ENCODE measurements around the gene KLHL17. TPM values are rescaled to one million over a fixed set of nuclear protein-coding genes. Genes with fewer than 3 reads are reported as not detected.

Gene KLHL17
- total and polyA plus RNA-seq, 4 donors = 2.8 to 40.5 (median 15.0) TPM

DNA sequence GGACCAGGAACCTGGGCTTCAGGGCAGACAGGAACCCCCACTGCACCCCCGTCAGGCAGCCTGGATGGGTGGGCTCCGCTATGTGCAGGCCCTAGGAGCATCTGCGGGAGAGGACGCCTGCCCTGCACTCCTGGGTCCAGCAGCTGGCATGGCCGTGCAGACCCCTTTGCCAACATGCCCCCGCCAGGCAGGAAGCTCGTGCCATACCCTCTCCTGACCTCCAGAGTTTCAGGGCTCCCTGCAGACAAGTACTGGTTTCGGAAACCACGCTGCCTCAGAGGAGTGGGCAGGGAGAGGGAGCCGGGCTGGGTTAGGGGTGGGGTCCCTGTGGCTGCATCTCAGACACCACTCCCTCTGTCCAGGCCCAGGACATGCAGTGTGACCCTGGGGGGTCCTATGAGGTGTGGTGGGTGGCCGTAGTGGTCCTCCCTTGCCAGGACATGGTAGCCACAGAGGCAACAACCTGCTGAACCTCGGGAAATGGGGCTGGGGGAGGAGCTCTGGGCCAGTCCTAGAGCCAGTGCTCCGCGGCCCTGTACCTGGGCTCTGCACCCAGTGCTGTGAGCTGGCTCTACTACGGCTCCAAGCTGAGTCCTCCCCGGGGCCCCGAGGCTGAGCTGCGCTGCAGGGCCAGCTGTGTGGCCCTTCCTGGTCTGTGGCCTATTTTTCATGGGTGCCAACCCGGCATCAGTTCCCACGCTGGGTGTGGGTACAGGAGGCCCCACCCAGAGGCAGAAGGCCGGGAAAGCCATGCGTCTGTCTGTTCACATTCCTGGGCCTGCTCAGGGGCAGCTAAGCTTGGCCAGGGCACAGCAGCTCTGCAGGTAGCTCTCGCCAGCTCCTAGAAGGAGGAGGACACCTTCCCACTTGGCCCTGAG is 7.3 kb downstream of the KLHL17 start:
- Histone ChIP-seq H3K4me3 (ENCODE audit: low read length in 2 of 2) (no peak overlapping the region), H3K36me3 (ENCODE audit: control insufficient read depth in 1 of 2, insufficient read depth in 2 of 2, low read length in 1 of 2) (no peaks in the 10 kb centered on the region), H3K9me3 (ENCODE audit: control insufficient read depth, low read length) (no peaks in the 10 kb centered on the region), H3K4me1 (ENCODE audit: control insufficient read depth in 1 of 2, insufficient read depth in 2 of 2, low read length in 2 of 2) (no peaks in the 10 kb centered on the region), H3K27me3 (ENCODE audit: control insufficient read depth in 1 of 2, insufficient read depth in 2 of 2, low read length in 1 of 2) (no peaks in the 10 kb centered on the region), H3K27ac (ENCODE audit: low read depth in 1 of 2, low read length in 2 of 2) (no peak overlapping the region)
- WGBS, 2 donors = 61 to 64% methylated on average over 23 of the region's 23 CpGs
- ATAC-seq (ENCODE audit: low FRiP score) (no peak), DNase-seq (no peak)
- intact Hi-C loops (cut with DNase I) = no loop called here

DNA sequence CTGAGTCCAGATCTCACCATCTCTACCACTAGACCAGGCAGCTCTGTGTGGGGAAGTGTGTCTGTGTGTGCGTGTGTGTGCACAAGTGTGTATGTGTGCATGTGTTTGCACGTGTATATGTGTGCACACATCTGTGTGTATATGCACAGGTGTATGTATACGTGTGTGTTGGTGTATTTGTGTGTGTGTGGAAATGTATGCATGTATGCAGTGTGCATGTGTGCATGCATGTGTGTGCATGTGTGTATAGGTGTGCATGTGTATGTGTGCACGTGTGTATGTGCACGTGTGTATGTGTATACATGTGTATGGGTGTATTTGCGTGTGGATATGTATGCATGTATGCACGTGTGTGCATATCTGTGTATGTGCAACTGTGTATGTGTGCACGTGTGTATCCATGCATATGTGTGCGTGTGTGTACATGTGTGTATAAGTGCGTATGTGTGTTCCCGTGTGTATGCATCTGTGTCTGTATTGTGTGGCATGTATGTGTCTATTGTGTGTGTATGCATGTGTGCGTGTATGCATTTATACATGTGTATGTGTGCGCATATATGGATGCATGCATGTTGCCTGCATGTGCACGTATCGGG is 9.0 kb downstream of the KLHL17 start:
- H3K27ac ChIP-seq (ENCODE audit: low read depth in 1 of 2, low read length in 2 of 2) = no peak overlapping the region
- DNase-seq (no peak), ATAC-seq (ENCODE audit: low FRiP score) (no peak)
- intact Hi-C loops (cut with DNase I) = no loop called here
- no peaks in the 10 kb centered on the region for H3K9me3 ChIP-seq (ENCODE audit: control insufficient read depth, low read length)
- no peak overlapping the region for H3K4me3 ChIP-seq (ENCODE audit: low read length in 2 of 2)
- no peaks in the 10 kb centered on the region for H3K4me1 ChIP-seq (ENCODE audit: control insufficient read depth in 1 of 2, insufficient read depth in 2 of 2, low read length in 2 of 2)
- no peaks in the 10 kb centered on the region for H3K36me3 ChIP-seq (ENCODE audit: control insufficient read depth in 1 of 2, insufficient read depth in 2 of 2, low read length in 1 of 2)
- WGBS, 2 donors = 77 to 78% methylated on average over 15 of the region's 15 CpGs
- no peaks in the 10 kb centered on the region for H3K27me3 ChIP-seq (ENCODE audit: control insufficient read depth in 1 of 2, insufficient read depth in 2 of 2, low read length in 1 of 2)

DNA sequence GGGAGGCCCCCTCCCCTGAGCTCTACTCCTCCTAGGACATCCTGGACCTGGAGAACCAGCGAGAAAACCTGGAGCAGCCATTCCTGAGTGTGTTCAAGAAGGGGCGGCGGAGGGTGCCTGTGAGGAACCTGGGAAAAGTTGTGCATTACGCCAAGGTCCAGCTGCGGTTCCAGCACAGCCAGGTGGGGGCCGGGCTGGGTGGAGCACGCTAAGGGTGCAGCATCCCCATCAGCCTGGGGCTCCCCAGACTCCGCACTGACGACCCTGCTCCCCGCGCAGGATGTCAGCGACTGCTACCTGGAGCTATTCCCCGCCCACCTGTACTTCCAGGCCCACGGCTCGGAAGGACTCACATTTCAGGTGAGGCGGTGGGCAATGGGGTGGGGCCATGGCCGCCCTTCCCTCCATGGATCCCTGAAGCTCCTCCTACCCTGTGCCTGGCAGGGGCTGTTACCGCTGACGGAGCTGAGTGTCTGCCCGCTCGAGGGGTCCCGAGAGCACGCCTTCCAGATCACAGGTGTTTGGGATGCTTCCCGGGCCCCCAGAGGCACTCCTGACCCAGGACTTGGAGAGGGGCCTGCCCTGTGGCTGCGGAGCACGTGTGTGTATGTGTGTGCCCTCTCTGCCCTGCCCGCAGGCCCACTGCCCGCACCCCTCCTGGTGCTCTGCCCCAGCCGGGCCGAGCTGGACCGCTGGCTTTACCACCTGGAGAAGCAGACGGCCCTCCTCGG is 10.0 kb downstream of the KLHL17 start:
- H3K4me3 ChIP-seq (ENCODE audit: low read length in 2 of 2) = no peak overlapping the region
- H3K4me1 ChIP-seq (ENCODE audit: control insufficient read depth in 1 of 2, insufficient read depth in 2 of 2, low read length in 2 of 2) = no peaks in the 10 kb centered on the region
- no peak overlapping the region for H3K27ac ChIP-seq (ENCODE audit: low read depth in 1 of 2, low read length in 2 of 2)
- DNase-seq = no peak
- ATAC-seq (ENCODE audit: low FRiP score) = no peak
- no peaks in the 10 kb centered on the region for H3K36me3 ChIP-seq (ENCODE audit: control insufficient read depth in 1 of 2, insufficient read depth in 2 of 2, low read length in 1 of 2)
- intact Hi-C loops (cut with DNase I) = no loop called here
- no peaks in the 10 kb centered on the region for H3K9me3 ChIP-seq (ENCODE audit: control insufficient read depth, low read length)
- WGBS, 2 donors = 11 to 12% methylated on average over 33 of the region's 33 CpGs
- no peaks in the 10 kb centered on the region for H3K27me3 ChIP-seq (ENCODE audit: control insufficient read depth in 1 of 2, insufficient read depth in 2 of 2, low read length in 1 of 2)

DNA sequence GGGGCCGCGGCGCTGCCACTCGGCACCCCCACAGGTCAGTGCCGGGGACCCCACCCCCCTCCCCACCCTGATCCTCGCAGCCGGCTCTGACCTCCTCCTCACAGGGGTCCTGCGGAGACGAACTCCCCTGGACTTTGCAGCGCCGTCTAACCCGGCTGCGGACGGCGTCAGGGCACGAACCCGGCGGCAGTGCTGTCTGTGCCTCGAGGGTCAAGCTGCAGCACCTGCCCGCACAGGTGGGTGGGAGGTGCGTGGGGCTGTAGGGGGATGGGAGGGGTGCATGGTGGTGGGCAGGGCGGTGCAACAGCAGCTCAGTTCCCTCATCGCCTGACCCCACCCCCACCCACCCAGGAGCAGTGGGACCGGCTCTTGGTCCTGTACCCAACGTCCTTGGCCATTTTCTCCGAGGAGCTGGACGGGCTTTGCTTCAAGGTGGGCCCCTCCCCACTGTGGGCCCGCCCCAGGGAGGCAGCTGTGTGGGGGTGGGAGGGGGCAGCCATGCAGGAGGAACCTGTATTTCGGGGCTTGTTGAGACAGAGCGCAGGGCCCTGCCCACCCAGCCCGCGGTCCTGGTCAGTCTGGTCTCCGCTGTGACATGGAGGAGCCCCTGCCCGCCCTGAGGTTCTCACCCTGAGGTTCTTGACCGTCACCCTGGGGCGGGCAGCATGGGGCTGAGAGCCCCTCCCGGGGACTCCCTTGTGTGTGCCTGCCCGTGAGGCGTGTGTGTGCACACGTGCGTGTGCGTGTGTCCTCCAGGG is 10.8 kb downstream of the KLHL17 start:
- H3K27me3 ChIP-seq (ENCODE audit: control insufficient read depth in 1 of 2, insufficient read depth in 2 of 2, low read length in 1 of 2) = no peaks in the 10 kb centered on the region
- DNase-seq = peak in 1 of 2 donors; percentile 43
- 28 to 36% methylated on average over 38 to 42 of the region's 42 CpGs for WGBS, 2 donors
- no peaks in the 10 kb centered on the region for H3K4me1 ChIP-seq (ENCODE audit: control insufficient read depth in 1 of 2, insufficient read depth in 2 of 2, low read length in 2 of 2)
- no peak overlapping the region for H3K27ac ChIP-seq (ENCODE audit: low read depth in 1 of 2, low read length in 2 of 2)
- no peaks in the 10 kb centered on the region for H3K9me3 ChIP-seq (ENCODE audit: control insufficient read depth, low read length)
- H3K36me3 ChIP-seq (ENCODE audit: control insufficient read depth in 1 of 2, insufficient read depth in 2 of 2, low read length in 1 of 2) = no peaks in the 10 kb centered on the region
- no peak overlapping the region for H3K4me3 ChIP-seq (ENCODE audit: low read length in 2 of 2)
- no peak for ATAC-seq (ENCODE audit: low FRiP score)
- intact Hi-C loops (cut with DNase I) = no loop called here

DNA sequence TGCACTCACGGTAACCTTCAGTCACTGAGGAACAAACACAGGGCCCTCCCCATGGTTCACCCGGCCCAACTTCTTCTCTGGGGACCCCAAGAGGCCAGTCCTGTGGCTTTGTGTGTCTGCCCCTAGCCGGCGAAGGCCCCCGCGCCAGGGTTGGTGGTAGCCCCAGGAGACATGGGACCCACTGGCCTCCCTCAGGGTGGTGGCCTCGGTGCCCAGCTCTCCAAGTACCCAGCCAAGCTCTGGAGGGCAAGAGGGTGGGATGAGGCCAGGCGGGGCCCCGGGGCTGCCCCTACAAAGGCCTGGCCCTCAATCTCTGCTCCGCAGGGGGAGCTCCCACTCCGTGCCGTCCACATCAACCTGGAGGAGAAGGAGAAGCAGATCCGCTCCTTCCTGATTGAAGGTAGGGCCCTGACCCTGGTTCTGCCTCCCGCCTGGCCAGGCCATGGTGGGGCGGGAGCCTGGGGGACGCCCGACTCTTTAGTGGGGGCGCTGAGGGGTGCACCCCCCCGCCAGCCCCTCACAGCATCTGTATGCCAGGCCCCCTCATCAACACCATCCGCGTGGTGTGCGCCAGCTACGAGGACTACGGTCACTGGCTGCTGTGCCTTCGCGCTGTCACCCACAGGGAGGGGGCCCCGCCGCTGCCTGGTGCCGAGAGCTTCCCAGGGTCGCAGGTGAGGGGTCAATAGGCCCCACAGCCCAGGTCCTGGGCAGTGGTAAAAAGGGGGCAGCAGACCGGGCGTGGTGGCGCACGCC is 11.5 kb downstream of the KLHL17 start:
- ATAC-seq (ENCODE audit: low FRiP score) (no peak), DNase-seq (peak in 1 of 2 donors; percentile 51)
- H3K36me3 ChIP-seq (ENCODE audit: control insufficient read depth in 1 of 2, insufficient read depth in 2 of 2, low read length in 1 of 2) = no peaks in the 10 kb centered on the region
- no peaks in the 10 kb centered on the region for H3K4me1 ChIP-seq (ENCODE audit: control insufficient read depth in 1 of 2, insufficient read depth in 2 of 2, low read length in 2 of 2)
- 75 to 77% methylated on average over 33 to 34 of the region's 34 CpGs for WGBS, 2 donors
- no peak overlapping the region for H3K27ac ChIP-seq (ENCODE audit: low read depth in 1 of 2, low read length in 2 of 2)
- H3K9me3 ChIP-seq (ENCODE audit: control insufficient read depth, low read length) = no peaks in the 10 kb centered on the region
- no peaks in the 10 kb centered on the region for H3K27me3 ChIP-seq (ENCODE audit: control insufficient read depth in 1 of 2, insufficient read depth in 2 of 2, low read length in 1 of 2)
- intact Hi-C loops (cut with DNase I) = no loop called here
- H3K4me3 ChIP-seq (ENCODE audit: low read length in 2 of 2) = no peak overlapping the region

DNA sequence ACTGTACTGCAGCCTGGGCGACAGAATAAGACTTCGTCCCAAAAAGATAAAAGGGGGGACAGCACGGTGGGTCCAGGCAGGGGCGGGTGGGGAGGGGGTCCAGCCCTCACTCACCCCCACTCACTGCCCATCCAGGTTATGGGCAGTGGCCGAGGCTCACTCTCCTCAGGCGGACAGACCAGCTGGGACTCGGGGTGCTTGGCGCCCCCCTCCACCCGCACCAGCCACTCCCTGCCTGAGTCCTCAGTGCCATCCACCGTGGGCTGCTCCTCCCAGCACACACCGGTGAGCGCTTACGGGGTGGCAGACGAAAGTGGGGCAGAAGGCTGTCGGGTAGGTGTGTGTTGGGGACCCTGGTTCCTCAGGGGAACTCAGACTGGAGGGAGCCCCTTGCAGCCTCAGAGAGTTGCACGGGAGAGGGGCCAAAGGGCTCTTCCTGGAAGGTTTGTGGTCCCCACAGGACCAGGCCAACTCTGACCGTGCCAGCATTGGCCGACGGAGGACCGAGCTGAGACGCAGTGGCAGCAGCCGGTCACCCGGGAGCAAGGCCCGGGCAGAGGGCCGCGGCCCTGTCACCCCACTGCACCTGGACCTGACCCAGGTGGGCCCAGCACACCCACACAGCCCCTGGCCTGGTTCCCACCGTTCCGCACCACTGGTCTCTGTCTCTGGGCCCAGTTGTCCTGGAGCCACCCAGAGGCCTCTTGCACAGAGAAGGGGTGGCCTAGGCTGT is 12.5 kb downstream of the KLHL17 start:
- intact Hi-C loops (cut with DNase I) = no loop called here
- Histone ChIP-seq H3K27me3 (ENCODE audit: control insufficient read depth in 1 of 2, insufficient read depth in 2 of 2, low read length in 1 of 2) (no peaks in the 10 kb centered on the region), H3K36me3 (ENCODE audit: control insufficient read depth in 1 of 2, insufficient read depth in 2 of 2, low read length in 1 of 2) (no peaks in the 10 kb centered on the region), H3K27ac (ENCODE audit: low read depth in 1 of 2, low read length in 2 of 2) (no peak overlapping the region), H3K4me1 (ENCODE audit: control insufficient read depth in 1 of 2, insufficient read depth in 2 of 2, low read length in 2 of 2) (no peaks in the 10 kb centered on the region), H3K9me3 (ENCODE audit: control insufficient read depth, low read length) (no peaks in the 10 kb centered on the region), H3K4me3 (ENCODE audit: low read length in 2 of 2) (no peak overlapping the region)
- WGBS, 2 donors = 85 to 87% methylated on average over 28 of the region's 28 CpGs
- DNase-seq (no peak), ATAC-seq (ENCODE audit: low FRiP score) (no peak)

DNA sequence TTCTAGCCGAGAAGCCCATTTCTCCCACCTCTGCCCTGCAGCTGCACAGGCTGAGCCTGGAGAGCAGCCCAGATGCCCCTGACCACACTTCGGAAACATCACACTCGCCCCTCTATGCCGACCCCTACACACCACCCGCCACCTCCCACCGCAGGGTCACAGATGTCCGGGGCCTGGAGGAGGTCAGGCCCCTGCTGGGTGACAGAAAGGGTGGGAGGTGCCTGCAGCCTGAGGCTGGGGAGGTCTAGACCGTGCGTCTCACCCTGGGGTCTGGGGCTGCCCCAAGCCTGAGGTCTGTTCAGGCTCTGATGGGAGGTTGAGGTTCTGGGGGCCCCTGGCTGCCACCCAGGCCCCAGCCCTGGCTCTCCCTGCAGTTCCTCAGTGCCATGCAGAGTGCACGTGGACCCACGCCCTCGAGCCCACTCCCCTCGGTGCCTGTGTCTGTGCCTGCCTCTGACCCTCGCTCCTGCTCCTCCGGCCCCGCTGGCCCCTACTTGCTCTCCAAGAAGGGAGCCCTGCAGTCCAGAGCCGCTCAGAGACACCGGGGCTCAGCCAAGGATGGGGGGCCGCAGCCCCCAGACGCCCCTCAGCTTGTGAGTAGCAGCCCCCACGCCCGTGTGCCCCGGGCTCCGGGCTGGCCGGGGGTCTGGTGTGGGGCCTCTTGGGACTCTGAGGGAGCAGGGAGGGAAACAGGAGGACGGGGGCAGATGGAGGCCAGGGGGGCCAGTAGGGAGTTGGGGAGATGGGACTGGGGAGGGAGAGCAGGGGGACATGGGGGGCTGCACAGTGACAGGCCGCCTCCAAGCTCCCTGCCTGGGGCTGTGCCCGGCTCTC is 13.3 kb downstream of the KLHL17 start:
- 74 to 84% methylated on average over 27 to 28 of the region's 28 CpGs for WGBS, 2 donors
- Histone ChIP-seq H3K27me3 (ENCODE audit: control insufficient read depth in 1 of 2, insufficient read depth in 2 of 2, low read length in 1 of 2) (no peaks in the 10 kb centered on the region), H3K4me3 (ENCODE audit: low read length in 2 of 2) (no peak overlapping the region), H3K27ac (ENCODE audit: low read depth in 1 of 2, low read length in 2 of 2) (no peak overlapping the region), H3K4me1 (ENCODE audit: control insufficient read depth in 1 of 2, insufficient read depth in 2 of 2, low read length in 2 of 2) (no peaks in the 10 kb centered on the region), H3K9me3 (ENCODE audit: control insufficient read depth, low read length) (no peaks in the 10 kb centered on the region), H3K36me3 (ENCODE audit: control insufficient read depth in 1 of 2, insufficient read depth in 2 of 2, low read length in 1 of 2) (no peaks in the 10 kb centered on the region)
- DNase-seq (no peak), ATAC-seq (ENCODE audit: low FRiP score) (no peak)
- intact Hi-C loops (cut with DNase I) = no loop called here
